Liver (tissue), 9 donors: ENCODE results near the gene MED15. TPM values are rescaled to one million over a fixed set of nuclear protein-coding genes. Genes with fewer than 3 reads are reported as not detected.

ENCODE experiments used
- DNase-seq: peaks from one replicate; pipeline ENCODE4 v3.0.0-alpha.2; 2017; ENCODE audit warnings: low spot score
- H3K27ac ChIP-seq, 2 donors: one replicate each; pipeline ENCODE4 v1.7.0; 2013; ENCODE audit warnings: inconsistent platforms in 2 of 2, low read length in 2 of 2, control low read depth in 1 of 2, low read depth in 1 of 2, mild to moderate bottlenecking in 1 of 2
- H3K27me3 ChIP-seq, 4 donors: one replicate each; pipeline versions ENCODE4 v1.6.1 to v1.7.0; 2013; ENCODE audit warnings: low read length in 3 of 4, inconsistent platforms in 1 of 4, mild to moderate bottlenecking in 1 of 4, moderate library complexity in 1 of 4; ENCODE audit not compliant: control insufficient read depth in 4 of 4, insufficient read depth in 4 of 4
- H3K36me3 ChIP-seq, 4 donors: one replicate each; pipeline versions ENCODE4 v1.6.1 to v1.7.0; 2013; ENCODE audit warnings: low read length in 3 of 4, mild to moderate bottlenecking in 3 of 4, low read depth in 1 of 4, moderate library complexity in 1 of 4; ENCODE audit not compliant: control insufficient read depth in 4 of 4, insufficient read depth in 3 of 4
- H3K4me1 ChIP-seq, 4 donors: one replicate each; pipeline versions ENCODE4 v1.6.1 to v1.7.0; 2013; ENCODE audit warnings: low read length in 3 of 4, mild to moderate bottlenecking in 3 of 4, moderate library complexity in 1 of 4; ENCODE audit not compliant: control insufficient read depth in 4 of 4, insufficient read depth in 4 of 4
- H3K4me3 ChIP-seq, 3 donors: one replicate each; pipeline versions ENCODE4 v1.6.1 to v1.7.0; 2013; ENCODE audit warnings: low read length in 3 of 3, control low read depth in 1 of 3, low read depth in 1 of 3, mild to moderate bottlenecking in 1 of 3
- H3K9ac ChIP-seq, 2 donors: one replicate each; pipeline ENCODE4 v1.7.0; 2013; ENCODE audit warnings: low read length in 2 of 2, mild to moderate bottlenecking in 2 of 2, moderate library complexity in 2 of 2, control low read depth in 1 of 2, low read depth in 1 of 2
- H3K9me3 ChIP-seq, 4 donors: one replicate each; pipeline versions ENCODE4 v1.6.1 to v1.7.0; 2013; ENCODE audit warnings: low read length in 3 of 4; ENCODE audit not compliant: control insufficient read depth in 4 of 4
- ATF3 ChIP-seq: IDR thresholded peaks from 2 replicates; pipeline ENCODE4 v1.6.1; 2016; ENCODE audit warnings: antibody characterized with exemption
- CTCF ChIP-seq: fragments of 150-350 bp; IDR thresholded peaks from 2 replicates; pipeline ENCODE4 v1.5.1; 2017; ENCODE audit warnings: improper control_type of control experiment, low read depth, low read length; ENCODE audit not compliant: missing input control
- FOXA1 ChIP-seq: IDR thresholded peaks from 2 replicates; pipeline ENCODE4 v1.6.1; 2016; ENCODE audit warnings: antibody characterized with exemption
- JUND ChIP-seq, 2 donors: IDR thresholded peaks; 2 replicates each; pipeline ENCODE4 v1.6.1; 2016; ENCODE audit warnings: antibody characterized with exemption in 2 of 2
- MAX ChIP-seq: IDR thresholded peaks from 2 replicates; pipeline ENCODE4 v1.6.1; 2016; ENCODE audit warnings: antibody characterized with exemption
- NR2F2 ChIP-seq: IDR thresholded peaks from 2 replicates; pipeline ENCODE4 v1.6.1; 2016; ENCODE audit warnings: antibody characterized with exemption
- RAD21 ChIP-seq, 2 donors: IDR thresholded peaks; 2 replicates each; pipeline ENCODE4 v1.6.1; 2016; ENCODE audit warnings: antibody characterized with exemption in 2 of 2, mild to moderate bottlenecking in 2 of 2
- REST ChIP-seq: IDR thresholded peaks from 2 replicates; pipeline ENCODE4 v1.6.1; 2016; ENCODE audit warnings: antibody characterized with exemption, mild to moderate bottlenecking
- RXRA ChIP-seq, 2 donors: IDR thresholded peaks; 2 replicates each; pipeline ENCODE4 v1.6.1; 2017 to 2018; ENCODE audit warnings: antibody characterized with exemption in 2 of 2, mild to moderate bottlenecking in 1 of 2
- TAF1 ChIP-seq: conservative IDR thresholded peaks from 2 replicates; pipeline ENCODE4 v1.6.1; 2016; ENCODE audit warnings: antibody characterized with exemption, mild to moderate bottlenecking
- ZBTB33 ChIP-seq: IDR thresholded peaks from 2 replicates; pipeline ENCODE4 v1.6.1; 2016; ENCODE audit warnings: antibody characterized with exemption
- WGBS: extraction: QIAGEN DNeasy Blood & Tissue Kit; methylation state at CpG from one replicate; pipeline ENCODE4 v1.1.7; 2013; 5-methylcytosine and 5-hydroxymethylcytosine counted together
- polyA plus RNA-seq, 2 donors: library from polyadenylated mRNA; stranded (reverse) in 1 of 2; unstranded in 1 of 2; fragments of 200-250 nt in 1 of 2; fragments of >200 nt in 1 of 2; fragmentation: Nextera tagmentation in 1 of 2; extraction: Ambion mirVana in 1 of 2; gene quantifications; one replicate each; pipeline versions ENCODE4 v1.2.1 to v1.2.3, GENCODE V29; 2013 to 2015
- total RNA-seq, 2 donors: library from RNA; depleted of rRNA; stranded (reverse); fragments of >200 nt; gene quantifications; one replicate each; pipeline ENCODE4 v1.2.3, GENCODE V29; 2014
- donor health status: healthy.
- donor health status: healthy.
- donor health status: healthy.
- donor health status: healthy.
- donor health status: healthy.

MED15 gene
- total and polyA plus RNA-seq, 4 donors, result 9.7 to 28.0 (median 16.2) TPM

GRCh38 chr22:20464912-20465758, 42.3 kb upstream of the MED15 start:
- Histone ChIP-seq H3K4me1 (no peaks in the 10 kb centered on the region), H3K9me3 (no peaks in the 10 kb centered on the region), H3K27me3 (no peaks in the 10 kb centered on the region), H3K27ac (no peak overlapping the region), H3K36me3 (peaks cover 0 to 21% (median 4%) of the 10 kb centered on the region in 4 donors), H3K9ac (no peak overlapping the region), H3K4me3 (no peak overlapping the region)
- no peak for DNase-seq
- TF ChIP-seq TAF1 (no peak), REST (no peak), FOXA1 (no peak), RAD21 (IDR thresholded peaks at IDR 0.05) (no peak), ZBTB33 (no peak), RXRA (IDR thresholded peaks at IDR 0.05) (no peak), CTCF (no peak), JUND (IDR thresholded peaks at IDR 0.05) (no peak), NR2F2 (no peak)
- 97% methylated on average over 32 of the region's 32 CpGs for WGBS

- Histone ChIP-seq H3K4me1 (no peaks in the 10 kb centered on the region), H3K4me3 (no peak overlapping the region), H3K9ac (no peak overlapping the region), H3K36me3 (peaks cover 0 to 22% (median 4%) of the 10 kb centered on the region in 4 donors), H3K27ac (no peak overlapping the region), H3K9me3 (no peaks in the 10 kb centered on the region), H3K27me3 (no peaks in the 10 kb centered on the region)
- TF ChIP-seq ATF3, result no peak
- no peak for TF ChIP-seq NR2F2
- no peak for TF ChIP-seq MAX
- no peak for TF ChIP-seq FOXA1
- TF ChIP-seq RXRA (IDR thresholded peaks at IDR 0.05), result no peak
- no peak for TF ChIP-seq CTCF
- TF ChIP-seq TAF1, result no peak
- DNase-seq, result no peak
- 92% methylated on average over 5 of the region's 5 CpGs for WGBS
These were observed 41.7 kb upstream of the MED15 start for GRCh38 chr22:20465759-20466077.
